SJCRH30 (cell line): ENCODE results near the gene RNF38. TPM values are rescaled to one million over a fixed set of nuclear protein-coding genes. Genes with fewer than 3 reads are reported as not detected.
"Not testable (repeated sequence)": the region's sequence is repeated elsewhere in the genome, so short reads cannot be mapped to it uniquely, and the experiment has no call there.

Source experiments
- DNase-seq, 2 experiments: peaks; one replicate each; pipeline ENCODE4 v3.0.0-alpha.2; 2015 to 2020
- H3K27ac ChIP-seq: fragments of 250-450 bp; sonication (Bioruptor Pico); 2 replicates; pipeline ENCODE4 v1.5.1; 2020; ENCODE audit warnings: mild to moderate bottlenecking, moderate library complexity
- H3K27me3 ChIP-seq: fragments of 250-450 bp; sonication (Bioruptor Pico); 2 replicates; pipeline ENCODE4 v1.5.1; 2020; ENCODE audit warnings: mild to moderate bottlenecking, moderate library complexity
- H3K36me3 ChIP-seq: fragments of 250-450 bp; sonication (Bioruptor Pico); 2 replicates; pipeline ENCODE4 v1.5.1; 2020; ENCODE audit warnings: mild to moderate bottlenecking, moderate library complexity
- H3K4me1 ChIP-seq: fragments of 250-450 bp; sonication (Bioruptor Pico); 2 replicates; pipeline ENCODE4 v1.5.1; 2020; ENCODE audit warnings: mild to moderate bottlenecking, moderate library complexity
- H3K4me3 ChIP-seq: fragments of 250-450 bp; sonication (Bioruptor Pico); 2 replicates; pipeline ENCODE4 v1.5.1; 2020; ENCODE audit warnings: mild to moderate bottlenecking, moderate library complexity
- H3K9me3 ChIP-seq: fragments of 250-450 bp; sonication (Bioruptor Pico); replicated peaks from 2 replicates; pipeline ENCODE4 v1.5.1; 2020; ENCODE audit warnings: mild to moderate bottlenecking, moderate library complexity
- total RNA-seq: library from RNA; depleted of rRNA; stranded (reverse); fragments of >200 nt; shearing (Covaris generic); gene quantifications from 2 replicates; pipeline ENCODE4 v1.2.3, GENCODE V29; 2014; rRNA removed

RNF38 gene
- 19.6 and 21.5 TPM in 2 replicates for total RNA-seq

GRCh38 chr9:36399980-36400331 lies at the start of gene RNF38:
RNF38 (minus strand) TSS chr9:36400269; CDS start chr9:36400108, 161 bp downstream.
- no peaks in the 10 kb centered on the region for H3K27me3 ChIP-seq

GRCh38 chr9:36448555-36448954 lies 48.5 kb upstream of the RNF38 start:
- H3K9me3 ChIP-seq, H3K27me3 ChIP-seq, H3K36me3 ChIP-seq, H3K27ac ChIP-seq, DNase-seq, H3K4me1 ChIP-seq, H3K4me3 ChIP-seq: not testable (repeated sequence)

More at GRCh38 chr9:36399980-36400331, at the start of gene RNF38:
- Histone ChIP-seq H3K27ac (peak within 1 kb of the TSS; percentile 60), H3K4me3 (peak within 1 kb of the TSS; percentile 88), H3K9me3 (no peaks in the 10 kb centered on the region), H3K4me1 (peaks cover 4% of the 10 kb centered on the region), H3K36me3 (peaks cover 3% of the 10 kb centered on the region; the same call in 1 of the 2 replicates)
- no peak for DNase-seq

DNA sequence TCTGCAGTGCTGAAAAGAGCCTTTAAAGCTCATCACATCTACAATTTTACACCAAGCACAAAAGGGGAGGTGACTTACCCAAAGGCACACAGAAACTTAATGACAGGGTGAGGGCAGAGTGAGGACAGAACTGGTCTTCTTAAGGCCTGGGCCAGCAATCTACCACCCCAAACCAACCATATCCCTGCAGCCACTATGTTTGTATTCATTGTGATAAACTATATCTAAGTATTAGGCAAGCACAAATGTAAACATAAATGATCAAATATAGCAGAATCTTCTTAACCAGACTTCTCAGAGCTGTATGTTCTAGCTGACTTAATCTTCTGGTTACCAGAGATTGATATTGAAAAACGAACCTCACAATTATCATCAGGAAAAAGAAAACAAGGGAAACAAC lies 47.9 kb upstream of the RNF38 start:
- no peak overlapping the region for H3K27ac ChIP-seq
- H3K36me3 ChIP-seq = no peaks in the 10 kb centered on the region
- H3K4me1 ChIP-seq = no peaks in the 10 kb centered on the region
- H3K9me3 ChIP-seq = no peaks in the 10 kb centered on the region
- no peak overlapping the region for H3K4me3 ChIP-seq
- H3K27me3 ChIP-seq = no peaks in the 10 kb centered on the region
- no peak for DNase-seq

DNA sequence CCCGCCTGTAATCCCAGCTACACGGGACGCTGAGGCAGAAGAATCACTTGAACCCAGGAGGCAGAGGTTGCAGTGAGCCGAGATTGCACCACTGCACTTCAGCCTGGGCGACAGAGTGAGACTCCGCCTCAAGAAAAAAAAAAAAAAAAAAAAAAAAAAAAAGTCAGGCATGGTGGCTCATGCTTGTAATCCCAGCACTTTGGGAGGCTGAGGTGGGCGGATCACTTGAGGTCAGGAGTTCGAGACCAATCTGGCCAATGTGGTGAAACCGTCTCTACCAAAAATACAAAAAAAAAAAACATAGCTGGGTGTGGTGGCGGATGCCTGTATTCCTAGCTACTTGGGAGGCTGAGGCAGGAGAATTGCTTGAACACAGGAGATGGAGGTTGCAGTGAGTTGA lies 46.6 kb upstream of the RNF38 start:
- not testable (repeated sequence) for DNase-seq, H3K9me3 ChIP-seq, H3K27me3 ChIP-seq, H3K4me1 ChIP-seq, H3K36me3 ChIP-seq, H3K27ac ChIP-seq, H3K4me3 ChIP-seq

DNA sequence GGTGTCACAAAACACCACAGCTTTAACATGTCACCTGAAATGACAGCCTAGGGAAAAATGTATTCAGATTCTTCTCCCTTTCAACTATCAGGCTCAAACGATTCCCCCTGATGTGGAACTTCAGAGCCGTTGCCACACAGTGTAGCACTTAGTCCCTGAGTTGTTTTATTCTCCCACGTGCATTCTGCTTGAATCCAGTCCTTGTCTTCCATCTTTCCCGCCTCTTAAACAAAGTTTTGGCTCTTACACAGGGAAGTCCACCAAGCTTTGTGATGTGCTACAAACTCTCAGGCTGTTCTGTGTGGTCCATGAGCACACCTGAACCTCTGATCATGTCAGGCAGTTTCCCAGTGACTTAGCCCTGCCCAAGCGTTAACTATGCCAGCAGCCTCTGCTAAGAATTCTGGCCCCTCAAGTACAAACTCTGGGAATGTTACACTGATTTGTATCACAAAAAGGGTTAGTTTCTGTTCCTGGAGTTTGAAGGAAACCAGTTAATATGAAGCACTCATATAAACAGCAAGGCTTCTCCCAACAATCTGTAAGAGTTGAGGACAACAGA lies 45.8 kb upstream of the RNF38 start:
- Histone ChIP-seq H3K9me3 (no peaks in the 10 kb centered on the region), H3K4me3 (no peak overlapping the region), H3K27me3 (no peaks in the 10 kb centered on the region), H3K36me3 (no peaks in the 10 kb centered on the region), H3K27ac (no peak overlapping the region), H3K4me1 (no peaks in the 10 kb centered on the region)
- no peak for DNase-seq

DNA sequence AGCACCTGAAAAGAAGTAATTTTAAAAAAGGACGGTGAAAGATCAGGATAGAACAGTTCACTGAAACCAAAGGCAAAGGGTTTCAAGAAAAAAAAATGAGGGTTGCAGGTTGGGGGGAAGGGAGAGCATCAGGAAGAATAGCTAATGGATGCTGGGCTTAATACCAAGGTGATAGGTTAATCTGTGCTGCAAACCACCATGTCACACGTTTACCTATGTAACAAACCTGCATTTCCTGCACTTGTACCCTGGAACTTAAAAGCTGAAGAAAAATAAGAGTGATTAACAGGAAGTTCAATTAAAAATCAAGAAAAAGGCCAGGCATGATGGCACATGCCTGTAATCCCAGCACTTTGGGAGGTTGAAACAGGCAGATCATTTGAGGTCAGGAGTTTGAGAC lies 44.1 kb upstream of the RNF38 start:
- DNase-seq = no peak
- Histone ChIP-seq H3K4me1 (no peaks in the 10 kb centered on the region), H3K27me3 (no peaks in the 10 kb centered on the region)

DNA sequence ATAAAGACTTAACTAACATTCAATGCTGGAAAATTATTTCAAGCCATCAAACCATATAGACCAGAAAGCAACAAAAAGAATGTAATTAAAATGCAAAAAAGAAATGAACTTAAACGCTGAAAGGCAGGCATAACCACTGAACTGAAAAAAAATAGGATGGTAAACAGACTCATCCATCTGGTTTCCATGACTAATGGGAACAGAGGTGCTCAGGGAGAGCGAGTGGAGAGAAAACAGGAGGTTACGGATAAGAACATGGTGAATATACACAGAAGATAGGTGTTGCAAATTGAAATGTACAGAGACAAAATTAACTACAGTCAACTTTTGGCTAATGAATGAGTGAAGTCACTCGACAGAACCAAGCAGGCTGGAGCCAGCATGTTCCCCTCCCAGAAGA lies 43.5 kb upstream of the RNF38 start:
- no peaks in the 10 kb centered on the region for H3K9me3 ChIP-seq
- H3K36me3 ChIP-seq = no peaks in the 10 kb centered on the region
- no peaks in the 10 kb centered on the region for H3K4me1 ChIP-seq
- H3K27ac ChIP-seq = no peak overlapping the region
- no peaks in the 10 kb centered on the region for H3K27me3 ChIP-seq
- DNase-seq = no peak
- H3K4me3 ChIP-seq = no peak overlapping the region

More for the DNA sequence above, 44.1 kb upstream of the RNF38 start:
- Histone ChIP-seq H3K4me3 (no peak overlapping the region), H3K27ac (no peak overlapping the region), H3K9me3 (no peaks in the 10 kb centered on the region), H3K36me3 (no peaks in the 10 kb centered on the region)

- Histone ChIP-seq H3K27ac (no peak overlapping the region), H3K4me3 (no peak overlapping the region), H3K9me3 (no peaks in the 10 kb centered on the region), H3K36me3 (no peaks in the 10 kb centered on the region), H3K4me1 (no peaks in the 10 kb centered on the region), H3K27me3 (no peaks in the 10 kb centered on the region)
- no peak for DNase-seq
These were observed 42.6 kb upstream of the RNF38 start for GRCh38 chr9:36442710-36443109.

DNA sequence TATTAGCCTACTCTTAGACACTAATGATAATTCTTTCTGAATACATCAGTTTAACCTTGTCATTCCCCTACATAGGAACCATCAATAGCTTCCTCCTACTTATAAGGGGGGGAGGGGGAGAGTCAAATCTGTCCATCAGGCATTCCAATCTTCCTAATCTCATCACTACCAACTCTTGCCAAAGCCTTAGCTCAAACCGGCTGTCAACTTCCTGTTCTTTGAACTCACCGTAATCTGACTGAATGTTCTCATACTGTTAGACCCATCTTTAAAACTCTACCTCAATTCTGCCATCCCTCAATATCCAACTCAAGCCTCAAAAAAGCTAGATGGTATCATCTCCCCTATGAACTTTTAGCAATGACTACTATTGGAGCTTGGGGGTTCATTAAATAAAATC lies 41.9 kb upstream of the RNF38 start:
- Histone ChIP-seq H3K4me3 (no peak overlapping the region), H3K4me1 (no peaks in the 10 kb centered on the region), H3K9me3 (no peaks in the 10 kb centered on the region), H3K27ac (no peak overlapping the region), H3K27me3 (no peaks in the 10 kb centered on the region), H3K36me3 (no peaks in the 10 kb centered on the region)
- DNase-seq = no peak

DNA sequence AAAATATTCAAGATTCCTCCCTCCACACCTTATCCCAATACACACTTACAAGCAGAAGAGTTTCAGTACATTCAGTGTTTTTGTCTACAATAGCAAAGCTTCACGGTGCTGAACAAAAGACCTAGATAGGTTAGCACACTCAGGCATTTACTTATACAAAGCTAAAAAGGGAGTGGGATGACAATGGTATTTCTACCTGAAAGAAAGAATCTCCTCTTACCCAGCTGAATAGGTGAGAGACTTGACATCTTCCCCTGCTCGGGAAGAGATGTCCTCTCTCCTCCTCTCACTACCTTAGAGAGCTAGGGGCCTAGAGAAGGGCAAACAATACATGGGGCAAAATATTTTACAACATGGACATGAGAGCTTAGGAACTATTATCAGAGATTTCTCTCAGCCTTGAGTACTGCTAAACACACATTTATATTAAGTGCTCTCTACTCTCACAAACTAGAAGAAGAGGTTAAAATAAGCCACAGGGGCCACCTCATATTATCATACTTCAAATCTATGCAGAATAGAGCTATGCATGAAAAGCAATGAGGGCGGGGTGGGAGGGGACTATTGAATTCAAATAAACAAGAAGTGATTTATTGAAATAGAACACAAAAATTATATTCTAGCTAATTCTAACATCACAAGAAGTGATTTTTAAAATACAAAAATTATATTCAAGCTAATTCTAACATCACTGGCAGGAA lies 38.6 kb upstream of the RNF38 start:
- DNase-seq = no peak
- Histone ChIP-seq H3K36me3 (no peaks in the 10 kb centered on the region), H3K9me3 (no peaks in the 10 kb centered on the region), H3K27me3 (no peaks in the 10 kb centered on the region), H3K27ac (no peak overlapping the region), H3K4me1 (no peaks in the 10 kb centered on the region), H3K4me3 (no peak overlapping the region)

GRCh38 chr9:36437790-36438189 lies 37.7 kb upstream of the RNF38 start:
- H3K27ac ChIP-seq = no peak overlapping the region
- no peak overlapping the region for H3K4me3 ChIP-seq

DNA sequence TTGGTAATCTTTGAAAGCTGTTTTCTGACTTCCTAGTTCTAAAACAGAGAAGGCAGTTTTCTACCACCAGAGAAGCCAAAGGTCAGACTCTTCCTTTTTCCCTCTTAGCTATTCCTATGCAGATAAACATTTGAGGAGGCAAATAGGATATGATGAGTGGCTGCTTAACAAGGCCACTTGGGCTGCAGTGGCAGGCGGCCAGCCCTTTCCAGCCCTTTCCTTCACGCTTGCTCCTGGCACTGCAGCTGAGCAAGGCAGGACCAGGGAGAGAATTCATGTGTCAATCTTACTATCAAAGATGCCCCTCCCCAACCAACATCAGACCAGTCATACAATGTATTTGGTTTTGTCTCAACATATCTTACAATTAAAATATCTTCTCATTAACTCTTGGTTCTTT lies 36.8 kb upstream of the RNF38 start:
- Histone ChIP-seq H3K27me3 (no peaks in the 10 kb centered on the region), H3K27ac (no peak overlapping the region), H3K9me3 (no peaks in the 10 kb centered on the region), H3K36me3 (no peaks in the 10 kb centered on the region), H3K4me3 (no peak overlapping the region), H3K4me1 (no peaks in the 10 kb centered on the region)
- DNase-seq = no peak

More at GRCh38 chr9:36437790-36438189, 37.7 kb upstream of the RNF38 start:
- no peak for DNase-seq
- H3K27me3 ChIP-seq = no peaks in the 10 kb centered on the region
- no peaks in the 10 kb centered on the region for H3K9me3 ChIP-seq
- H3K36me3 ChIP-seq = no peaks in the 10 kb centered on the region
- no peaks in the 10 kb centered on the region for H3K4me1 ChIP-seq

DNA sequence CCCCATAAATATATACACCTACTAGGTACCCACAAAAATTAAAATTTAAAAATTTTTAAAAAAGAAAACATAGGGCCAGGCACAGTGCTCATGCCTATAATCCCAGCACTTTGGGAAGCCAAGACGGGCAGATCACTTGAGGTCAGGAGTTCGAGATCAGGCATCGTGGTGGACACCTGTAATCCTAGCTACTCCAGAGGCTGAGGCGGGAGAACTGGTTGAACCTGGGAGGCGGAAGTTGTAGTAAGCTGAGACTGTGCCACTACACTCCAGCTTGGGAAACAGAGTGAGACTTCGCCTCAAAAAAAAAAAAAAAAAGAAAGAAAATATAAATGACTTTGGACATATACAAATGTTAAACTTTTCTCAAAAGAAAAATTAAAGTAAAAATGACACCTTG lies 33.3 kb upstream of the RNF38 start:
- Histone ChIP-seq H3K27me3 (no peaks in the 10 kb centered on the region), H3K27ac (no peak overlapping the region), H3K4me1 (no peaks in the 10 kb centered on the region), H3K36me3 (peaks cover 6% of the 10 kb centered on the region), H3K9me3 (no peaks in the 10 kb centered on the region), H3K4me3 (no peak overlapping the region)
- no peak for DNase-seq

DNA sequence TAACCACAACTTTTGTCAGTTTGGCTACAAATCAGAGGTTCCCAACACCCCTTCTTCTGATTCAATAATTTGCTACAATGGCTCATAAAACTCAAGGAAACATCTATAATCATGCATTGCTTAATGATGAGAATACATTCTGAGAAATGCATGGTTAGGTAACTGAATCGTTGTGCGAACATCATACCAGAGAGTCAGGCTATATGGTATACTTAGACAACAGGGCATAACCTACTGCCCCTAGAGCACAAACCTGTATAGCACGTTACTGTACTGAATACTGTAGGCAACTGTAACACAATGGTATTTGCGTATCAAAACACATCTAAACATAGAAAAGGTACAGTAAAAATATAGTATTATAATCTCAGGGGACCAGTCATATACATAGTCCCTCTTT lies 31.0 kb upstream of the RNF38 start:
- H3K27me3 ChIP-seq = no peaks in the 10 kb centered on the region
- H3K27ac ChIP-seq = no peak overlapping the region
- H3K36me3 ChIP-seq = peaks cover 6% of the 10 kb centered on the region
- DNase-seq = no peak
- no peaks in the 10 kb centered on the region for H3K9me3 ChIP-seq
- H3K4me1 ChIP-seq = no peaks in the 10 kb centered on the region
- no peak overlapping the region for H3K4me3 ChIP-seq

- no peak for DNase-seq
- Histone ChIP-seq H3K4me1 (no peaks in the 10 kb centered on the region), H3K36me3 (peaks cover 6% of the 10 kb centered on the region), H3K4me3 (no peak overlapping the region), H3K27ac (no peak overlapping the region), H3K27me3 (no peaks in the 10 kb centered on the region), H3K9me3 (no peaks in the 10 kb centered on the region)
These were observed 26.9 kb upstream of the RNF38 start for GRCh38 chr9:36426945-36427344.

GRCh38 chr9:36426348-36426747 lies 26.3 kb upstream of the RNF38 start:
- H3K36me3 ChIP-seq = peaks cover 6% of the 10 kb centered on the region
- no peak overlapping the region for H3K27ac ChIP-seq
- H3K27me3 ChIP-seq = no peaks in the 10 kb centered on the region
- H3K9me3 ChIP-seq = no peaks in the 10 kb centered on the region
- no peak for DNase-seq
- H3K4me3 ChIP-seq = no peak overlapping the region
- no peaks in the 10 kb centered on the region for H3K4me1 ChIP-seq
